IPS-11a (cell line): Measurements from ENCODE around the gene EML5.

Experiments
- H3K4me3 ChIP-seq: one replicate; pipeline ENCODE4 v1.5.1; 2013; ENCODE audit warnings: low read depth, low read length, control low read depth

The EML5 gene

GRCh38 chr14:88572117-88572516 lies 220.6 kb downstream of the EML5 start:
- H3K4me3 ChIP-seq, result no peak overlapping the region

GRCh38 chr14:88568196-88568595 lies 224.6 kb downstream of the EML5 start:
- no peak overlapping the region for H3K4me3 ChIP-seq

- no peak overlapping the region for H3K4me3 ChIP-seq
Measured at GRCh38 chr14:88565427-88565826, 227.3 kb downstream of the EML5 start.

GRCh38 chr14:88563845-88564244 lies 228.9 kb downstream of the EML5 start:
- H3K4me3 ChIP-seq, result peak overlapping the region; percentile 90

GRCh38 chr14:88562831-88563686 lies 229.7 kb downstream of the EML5 start, which contains the start of gene ZC3H14:
TSS of gene ZC3H14 (plus strand) at chr14:88563037. CDS start at chr14:88563134, 97 bp downstream.
- H3K4me3 ChIP-seq, result peak within 1 kb of the TSS; percentile 90

GRCh38 chr14:88562532-88562830 lies 230.3 kb downstream of the EML5 start:
- peak overlapping the region; percentile 90 for H3K4me3 ChIP-seq
